SK-N-SH (cell line): ENCODE data around the gene IGF2BP2.

Source experiments
- MXI1 ChIP-seq: IDR thresholded peaks from 2 replicates; pipeline ENCODE4 v1.6.1; 2012; ENCODE audit warnings: mild to moderate bottlenecking, low read depth, low read length, improper control_type of control experiment
- TAF1 ChIP-seq: IDR thresholded peaks from 2 replicates; pipeline ENCODE4 v1.6.1; 2012; ENCODE audit warnings: low read depth, mild to moderate bottlenecking, low read length, moderate library complexity, borderline replicate concordance
- TF ChIP-seq, protein P1 (sequence below): fragments of 200-600 bp; sonication (generic); IDR thresholded peaks from 2 replicates; pipeline ENCODE4 v1.6.1; 2017; ENCODE audit warnings: antibody characterized with exemption, mild to moderate bottlenecking, moderate library complexity

DNA sequence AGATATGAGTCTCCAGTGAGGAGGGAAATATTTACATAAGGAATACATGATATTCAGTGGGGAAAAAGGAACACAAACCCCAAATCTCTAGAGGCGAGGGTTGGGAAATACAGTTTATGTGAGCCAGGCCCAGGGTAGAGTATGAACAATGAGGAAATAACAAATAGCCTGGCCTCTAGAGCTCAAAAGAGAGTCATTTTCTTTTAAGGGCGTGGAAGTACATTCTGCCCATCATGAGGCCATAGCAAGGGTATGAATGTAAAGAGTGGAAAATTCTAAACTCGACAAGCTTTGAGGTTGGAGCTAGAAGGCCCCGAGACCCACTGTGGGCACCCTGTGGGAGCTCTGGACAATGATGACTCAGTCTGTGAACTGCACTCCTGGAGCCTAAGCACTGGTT, 27.8 kb upstream of the IGF2BP2 start:
- TF ChIP-seq MXI1 = no peak
- no peak for TF ChIP-seq TAF1
- TF ChIP-seq, protein P1, sequence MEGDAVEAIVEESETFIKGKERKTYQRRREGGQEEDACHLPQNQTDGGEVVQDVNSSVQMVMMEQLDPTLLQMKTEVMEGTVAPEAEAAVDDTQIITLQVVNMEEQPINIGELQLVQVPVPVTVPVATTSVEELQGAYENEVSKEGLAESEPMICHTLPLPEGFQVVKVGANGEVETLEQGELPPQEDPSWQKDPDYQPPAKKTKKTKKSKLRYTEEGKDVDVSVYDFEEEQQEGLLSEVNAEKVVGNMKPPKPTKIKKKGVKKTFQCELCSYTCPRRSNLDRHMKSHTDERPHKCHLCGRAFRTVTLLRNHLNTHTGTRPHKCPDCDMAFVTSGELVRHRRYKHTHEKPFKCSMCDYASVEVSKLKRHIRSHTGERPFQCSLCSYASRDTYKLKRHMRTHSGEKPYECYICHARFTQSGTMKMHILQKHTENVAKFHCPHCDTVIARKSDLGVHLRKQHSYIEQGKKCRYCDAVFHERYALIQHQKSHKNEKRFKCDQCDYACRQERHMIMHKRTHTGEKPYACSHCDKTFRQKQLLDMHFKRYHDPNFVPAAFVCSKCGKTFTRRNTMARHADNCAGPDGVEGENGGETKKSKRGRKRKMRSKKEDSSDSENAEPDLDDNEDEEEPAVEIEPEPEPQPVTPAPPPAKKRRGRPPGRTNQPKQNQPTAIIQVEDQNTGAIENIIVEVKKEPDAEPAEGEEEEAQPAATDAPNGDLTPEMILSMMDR = no peak
